HK-2 (cell line): ENCODE data around the gene EFHD1.
"Not testable (repeated sequence)": the region's sequence is repeated elsewhere in the genome, so short reads cannot be mapped to it uniquely, and the experiment has no call there.

Source experiments
- DNase-seq: peaks from one replicate; pipeline ENCODE4 v3.0.0-alpha.2; 2018; ENCODE audit not compliant: unreplicated experiment

Gene EFHD1

DNA sequence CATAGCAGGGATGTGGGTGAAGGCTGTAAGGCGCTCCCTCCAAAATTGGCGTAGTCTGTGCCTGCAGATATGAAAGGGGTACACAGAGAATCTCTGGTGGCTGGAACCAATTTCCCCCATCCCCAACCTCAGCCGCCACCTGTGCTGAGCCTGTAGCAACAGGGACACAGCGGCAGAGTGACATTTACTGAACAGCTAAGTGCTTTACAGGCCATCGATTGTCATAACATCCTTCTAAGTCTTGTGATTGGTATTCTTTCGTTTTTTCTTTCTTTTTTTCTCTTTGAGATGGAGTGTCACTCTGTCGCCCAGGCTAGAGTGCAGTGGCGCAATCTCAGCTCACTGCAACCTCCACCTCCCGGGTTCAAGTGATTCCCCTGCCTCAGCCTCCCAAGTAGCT lies 12.2 kb upstream of the EFHD1 start:
- DNase-seq, result no peak

DNA sequence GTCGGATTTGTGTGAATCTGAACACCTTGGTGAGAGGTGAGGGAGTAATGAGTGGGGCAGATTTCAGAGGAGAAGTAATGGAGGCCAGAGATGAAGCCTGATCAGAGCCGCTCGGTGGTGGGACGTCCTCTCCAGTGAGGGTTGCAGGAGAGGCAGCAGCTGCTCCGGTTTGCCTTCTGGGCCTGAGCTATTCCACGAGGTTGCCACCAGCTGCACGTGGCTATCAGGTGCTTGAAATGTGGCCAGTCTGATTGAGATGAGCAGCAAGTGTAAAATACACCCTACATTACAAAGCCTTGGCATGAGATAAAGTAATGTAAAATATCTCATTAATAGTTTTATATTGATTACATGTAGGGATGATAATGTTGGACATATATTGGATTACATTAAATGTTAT lies 10.8 kb upstream of the EFHD1 start:
- no peak for DNase-seq

GRCh38 chr2:232623768-232624765 lies 9.3 kb upstream of the EFHD1 start:
- no peak for DNase-seq

DNA sequence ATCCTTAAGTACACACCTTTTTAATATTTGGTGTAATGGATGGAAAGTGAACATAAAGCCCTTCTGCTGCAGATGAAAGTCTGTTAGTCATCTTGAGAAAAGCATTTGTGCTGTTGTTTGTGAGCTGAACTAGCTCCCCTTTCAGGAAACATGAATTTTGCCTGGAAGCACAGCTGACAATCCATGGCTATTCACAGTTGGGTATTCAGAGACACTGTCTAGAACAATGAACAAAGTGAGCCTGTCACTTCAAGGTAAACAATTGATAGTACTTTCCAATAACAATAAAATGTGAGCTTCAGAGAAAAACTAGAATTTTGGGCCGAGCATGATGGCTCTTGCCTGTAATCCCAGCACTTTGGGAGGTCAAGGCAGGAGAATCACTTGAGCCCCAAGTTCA lies 6.8 kb upstream of the EFHD1 start:
- DNase-seq, result no peak

GRCh38 chr2:232628466-232629128 lies 4.8 kb upstream of the EFHD1 start:
- DNase-seq, result no peak

DNA sequence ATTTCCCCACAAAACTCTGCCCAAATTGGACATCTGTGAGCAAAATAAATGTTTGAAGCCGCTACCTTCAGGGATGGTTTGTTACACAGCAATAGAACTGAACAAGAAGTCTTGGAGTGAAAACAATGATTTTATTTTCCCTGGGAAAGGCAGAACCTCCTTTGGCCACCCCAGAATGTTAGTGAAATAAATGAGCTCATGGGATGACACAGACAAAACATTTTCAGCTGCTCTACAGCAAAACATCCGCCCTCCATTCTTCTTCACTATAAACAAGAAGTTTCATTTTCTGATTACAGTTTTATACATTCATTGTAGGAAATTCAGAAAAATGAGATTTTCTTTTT lies 4.3 kb upstream of the EFHD1 start:
- DNase-seq, result no peak

- DNase-seq, result no peak
Observed at GRCh38 chr2:232632229-232632903, 1.0 kb upstream of the EFHD1 start.

- DNase-seq, result no peak
Observed at GRCh38 chr2:232632904-232633412, 446 bp upstream of the EFHD1 start.

DNA sequence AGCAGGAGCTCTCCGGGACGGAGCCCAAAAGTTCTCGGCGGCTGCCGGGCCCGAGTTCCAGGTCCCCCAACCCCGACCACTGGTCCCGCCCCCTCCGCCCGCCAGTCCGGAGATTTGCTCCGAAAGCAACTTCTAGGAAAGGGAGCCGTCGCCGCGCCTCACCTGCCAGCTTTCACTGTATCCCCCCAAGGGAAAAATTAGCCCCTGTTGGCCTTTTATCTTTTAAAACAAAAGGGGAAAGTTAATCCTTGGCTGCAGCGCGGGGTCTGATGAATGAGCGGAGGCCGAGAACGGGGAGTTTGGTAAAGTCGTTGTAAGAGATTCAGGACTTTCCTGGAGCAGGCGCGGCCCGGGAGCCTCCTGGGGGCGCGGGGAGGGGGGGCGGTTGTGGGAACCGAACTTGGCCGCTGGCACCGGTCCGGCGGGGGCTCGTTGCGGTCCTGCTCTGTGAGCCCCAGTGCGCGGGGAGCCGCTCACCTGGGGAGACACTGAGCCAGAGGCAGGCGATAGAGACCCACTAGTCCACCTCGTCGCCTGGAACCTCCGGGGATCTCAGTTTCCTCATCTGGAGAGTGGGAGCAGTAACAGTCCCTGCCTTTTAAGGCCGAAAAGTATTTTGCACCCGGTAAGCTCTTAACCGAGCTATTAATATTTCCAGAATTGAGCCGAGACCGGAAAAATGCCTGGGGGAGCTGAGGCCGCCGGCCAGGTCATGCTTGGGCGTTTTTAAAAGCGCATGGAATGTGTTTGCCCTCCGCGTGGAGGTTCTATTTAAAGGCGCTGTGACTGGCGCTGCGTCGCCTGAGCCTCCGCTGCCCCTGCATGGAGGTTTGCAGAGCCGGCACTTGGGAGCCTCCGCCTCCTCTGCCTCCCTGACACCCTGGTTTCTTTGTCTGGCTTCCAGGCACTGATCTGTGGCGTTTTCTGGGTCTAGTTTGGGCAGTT lies 1.1 kb downstream of the EFHD1 start:
- peak; percentile 61 for DNase-seq

DNA sequence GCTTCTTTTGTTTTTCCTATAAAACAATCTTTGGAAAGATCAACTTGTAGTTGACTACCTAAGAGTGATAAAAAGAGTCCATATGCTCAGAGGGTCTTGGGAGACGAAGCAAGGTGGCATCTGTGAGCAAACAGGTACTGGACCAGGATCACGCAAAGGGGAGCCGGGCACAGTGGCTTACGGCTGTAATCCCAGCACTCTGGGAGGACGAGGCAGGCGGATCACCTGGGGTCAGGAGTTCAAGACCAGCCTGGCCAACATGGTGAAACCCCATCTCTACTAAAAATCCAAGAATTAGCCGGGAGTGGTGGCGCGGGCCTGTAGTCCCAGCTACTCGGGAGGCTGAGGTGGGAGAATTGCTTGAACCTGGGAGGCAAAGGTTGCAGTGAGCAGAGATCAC lies 2.0 kb downstream of the EFHD1 start:
- not testable (repeated sequence) for DNase-seq

DNA sequence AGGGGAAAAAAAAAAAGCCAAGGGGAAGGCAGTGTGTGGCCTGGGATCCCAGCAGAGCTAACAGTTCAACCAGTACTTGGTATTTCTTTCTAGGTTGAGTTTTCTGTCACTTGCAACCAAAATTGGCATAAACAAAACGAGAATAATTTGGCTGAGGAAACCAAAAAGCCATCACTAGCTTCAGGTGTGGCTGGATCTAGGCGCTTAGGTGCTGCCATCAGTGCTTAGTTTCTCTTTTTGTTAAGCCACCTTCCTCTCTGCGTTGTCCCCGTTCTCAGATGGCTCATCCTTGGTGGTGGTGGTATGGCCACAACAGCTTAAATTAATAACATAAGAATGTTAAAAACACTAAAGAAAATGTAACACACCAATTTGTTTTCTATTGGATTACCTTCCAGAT lies 2.4 kb downstream of the EFHD1 start:
- DNase-seq, result no peak

- no peak for DNase-seq
Observed at GRCh38 chr2:232636788-232637420, 3.5 kb downstream of the EFHD1 start.

- no peak for DNase-seq
Observed at GRCh38 chr2:232637866-232638583, 4.6 kb downstream of the EFHD1 start.

DNA sequence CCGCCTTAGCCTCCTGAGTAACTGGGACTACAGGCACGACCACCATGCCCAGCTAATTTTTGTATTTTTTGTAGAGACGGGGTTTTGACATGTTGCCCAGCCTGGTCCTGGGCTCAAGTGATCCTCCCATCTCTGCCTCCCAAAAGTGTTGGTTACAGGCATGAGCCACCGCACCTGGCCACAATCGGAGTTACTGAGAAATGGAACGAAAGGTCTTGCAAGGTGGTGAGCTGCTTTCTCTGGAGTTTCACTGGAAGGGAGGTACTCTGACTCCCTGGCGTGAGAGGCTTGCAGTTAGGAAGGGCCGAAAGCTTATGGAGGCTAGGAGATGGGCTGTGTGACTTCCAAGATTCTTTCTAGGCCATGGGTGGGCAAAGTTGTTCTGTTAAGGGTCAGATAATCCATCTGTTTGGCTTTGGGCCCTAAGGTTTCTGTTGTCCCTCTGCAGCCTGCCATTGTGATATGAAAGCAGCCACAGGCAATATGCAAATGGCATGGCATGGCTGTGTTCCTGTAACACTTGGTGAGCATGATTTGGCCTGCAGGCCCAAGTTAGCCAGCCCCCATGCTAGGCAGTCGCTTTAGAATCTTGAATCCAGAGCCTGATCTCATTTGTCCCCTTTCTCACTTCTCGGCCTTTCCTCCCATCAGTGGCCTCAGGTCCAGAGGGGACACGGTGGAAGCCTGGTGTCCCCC lies 7.9 kb downstream of the EFHD1 start:
- DNase-seq, result no peak

GRCh38 chr2:232643147-232643425 lies 9.7 kb downstream of the EFHD1 start:
- no peak for DNase-seq

- DNase-seq, result no peak
Observed at GRCh38 chr2:232643813-232644347, 10.5 kb downstream of the EFHD1 start.

- no peak for DNase-seq
Observed at GRCh38 chr2:232645061-232645460, 11.7 kb downstream of the EFHD1 start.

DNA sequence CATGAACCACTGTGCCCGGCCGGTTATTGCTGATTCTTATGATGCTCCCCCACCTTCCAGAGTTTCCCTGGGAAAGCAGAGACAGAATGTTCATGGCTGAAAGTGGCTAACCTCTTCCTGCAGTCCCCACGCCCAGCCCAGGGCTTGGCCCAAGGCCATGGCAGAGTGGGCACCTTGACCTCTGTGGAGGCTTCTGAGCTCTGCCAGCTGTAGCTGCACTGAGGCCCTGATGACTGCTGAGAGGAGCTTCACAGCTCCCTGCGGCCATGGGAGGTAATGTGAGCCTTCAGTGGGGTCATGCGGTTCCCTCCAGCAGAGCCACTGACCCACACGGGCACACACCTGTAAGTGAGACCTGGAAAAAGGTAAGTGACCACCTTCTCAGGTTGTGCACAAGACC lies 13.3 kb downstream of the EFHD1 start:
- no peak for DNase-seq

GRCh38 chr2:232647261-232647660 lies 13.9 kb downstream of the EFHD1 start:
- DNase-seq, result no peak
